ENCODE data around the gene CCDC197.

The CCDC197 gene

GRCh38 chr14:93960108-93960475 is 37.0 kb upstream of the CCDC197 start:
- Histone ChIP-seq H3K27ac (peak overlapping the region in 12 of 21 experiments; percentile 7 to 77 (median 50)), H3K4me3 (no peak overlapping the region)

- Histone ChIP-seq H3K4me3 (no peak overlapping the region), H3K27ac (peak overlapping the region in 6 of 21 experiments; percentile 38 to 77 (median 56))
Measured at GRCh38 chr14:93960774-93961438, 36.2 kb upstream of the CCDC197 start.

- H3K4me3 ChIP-seq: no peak overlapping the region
- H3K27ac ChIP-seq: peak overlapping the region in 2 of 21 experiments; percentile 55 to 77
Measured at GRCh38 chr14:93961620-93962019, 35.5 kb upstream of the CCDC197 start.

- Histone ChIP-seq H3K27ac (peak overlapping the region in 12 of 21 experiments; percentile 14 to 87 (median 62)), H3K4me3 (no peak overlapping the region)
Measured at GRCh38 chr14:93962701-93963601, 34.1 kb upstream of the CCDC197 start.

- Histone ChIP-seq H3K27ac (peak overlapping the region in 5 of 21 experiments; percentile 8 to 87 (median 69)), H3K4me3 (no peak overlapping the region)
Measured at GRCh38 chr14:93963692-93964091, 33.4 kb upstream of the CCDC197 start.

- Histone ChIP-seq H3K4me3 (no peak overlapping the region), H3K27ac (peak overlapping the region in 3 of 21 experiments; percentile 51 to 82 (median 69))
Measured at GRCh38 chr14:93964281-93964680, 32.8 kb upstream of the CCDC197 start.

GRCh38 chr14:93964820-93965286 is 32.2 kb upstream of the CCDC197 start:
- H3K27ac ChIP-seq: peak overlapping the region in 1 of 21 experiments; percentile 51
- H3K4me3 ChIP-seq: no peak overlapping the region

- Histone ChIP-seq H3K4me3 (no peak overlapping the region), H3K27ac (peak overlapping the region in 9 of 21 experiments; percentile 2 to 86 (median 45))
Measured at GRCh38 chr14:93965287-93965821, 31.7 kb upstream of the CCDC197 start.

- H3K27ac ChIP-seq: peak overlapping the region in 11 of 21 experiments; percentile 2 to 86 (median 45)
- H3K4me3 ChIP-seq: no peak overlapping the region
Measured at GRCh38 chr14:93965946-93966474, 31.1 kb upstream of the CCDC197 start.

GRCh38 chr14:93967637-93968250 is 29.4 kb upstream of the CCDC197 start:
- H3K27ac ChIP-seq: peak overlapping the region in 1 of 21 experiments; percentile 10
- H3K4me3 ChIP-seq: no peak overlapping the region

GRCh38 chr14:93969082-93969828 is 27.8 kb upstream of the CCDC197 start:
- Histone ChIP-seq H3K27ac (no peak overlapping the region), H3K4me3 (no peak overlapping the region)

GRCh38 chr14:93970585-93970964 is 26.5 kb upstream of the CCDC197 start:
- Histone ChIP-seq H3K27ac (peak overlapping the region in 5 of 21 experiments; percentile 9 to 76 (median 46)), H3K4me3 (peak overlapping the region in 6 of 7 experiments; percentile 7 to 31 (median 20))

- Histone ChIP-seq H3K27ac (peak overlapping the region in 5 of 21 experiments; percentile 9 to 76 (median 46)), H3K4me3 (peak overlapping the region in 6 of 7 experiments; percentile 7 to 31 (median 20))
Measured at GRCh38 chr14:93970965-93971634, 26.0 kb upstream of the CCDC197 start.

- H3K27ac ChIP-seq: peak overlapping the region in 1 of 21 experiments; percentile 76
- no peak overlapping the region for H3K4me3 ChIP-seq
Measured at GRCh38 chr14:93971635-93972027, 25.5 kb upstream of the CCDC197 start.

GRCh38 chr14:93972618-93973205 is 24.4 kb upstream of the CCDC197 start:
- Histone ChIP-seq H3K4me3 (no peak overlapping the region), H3K27ac (no peak overlapping the region)

GRCh38 chr14:93973607-93974006 is 23.5 kb upstream of the CCDC197 start:
- H3K27ac ChIP-seq: no peak overlapping the region
- no peak overlapping the region for H3K4me3 ChIP-seq

GRCh38 chr14:93974299-93974698 is 22.8 kb upstream of the CCDC197 start:
- Histone ChIP-seq H3K27ac (no peak overlapping the region), H3K4me3 (no peak overlapping the region)

- peak overlapping the region in 1 of 7 experiments; percentile 5 for H3K4me3 ChIP-seq
- H3K27ac ChIP-seq: peak overlapping the region in 1 of 21 experiments; percentile 78
Measured at GRCh38 chr14:93974833-93975232, 22.3 kb upstream of the CCDC197 start.
